Gastroesophageal sphincter (tissue), 3 donors: Measurements from ENCODE around the gene NDRG2.

ENCODE experiments used
- CTCF ChIP-seq, 4 experiments: fragments of 200-600 bp in 2 of 4; fragments of 450-650 bp in 2 of 4; sonication (generic) in 1 of 4; IDR thresholded peaks; one replicate each; pipeline ENCODE4 v1.5.1; 2017 to 2019; ENCODE audit warnings: antibody characterized with exemption in 4 of 4, mild to moderate bottlenecking in 2 of 4, moderate library complexity in 2 of 4
- EP300 ChIP-seq: sonication (generic); formaldehyde crosslinking; IDR thresholded peaks from one replicate; pipeline ENCODE4 v1.6.1; 2017; ENCODE audit warnings: antibody characterized with exemption, mild to moderate bottlenecking
- POLR2A ChIP-seq, 2 donors: fragments of 450-650 bp; IDR thresholded peaks; one replicate each; pipeline ENCODE4 v1.6.1; 2017; ENCODE audit warnings: antibody characterized with exemption in 2 of 2, mild to moderate bottlenecking in 2 of 2, moderate library complexity in 1 of 2

- no peak for TF ChIP-seq POLR2A (IDR thresholded peaks at IDR 0.05)
- TF ChIP-seq CTCF (IDR thresholded peaks at IDR 0.05), result no peak
- TF ChIP-seq EP300, result no peak
Observed at GRCh38 chr14:21026274-21026987, 1.6 kb upstream of the NDRG2 start.
